ENCODE data around the gene VSIR. TPM values are rescaled to one million over a fixed set of nuclear protein-coding genes. Genes with fewer than 3 reads are reported as not detected.

VSIR gene
- total RNA-seq, 1 donor from 2014 or later: 125 TPM

- no peaks in the 10 kb centered on the region for H3K36me3 Mint-ChIP-seq (ENCODE audit: low read depth)
- peaks cover 14% of the 10 kb centered on the region for H3K4me1 Mint-ChIP-seq
- no peak overlapping the region for H3K4me3 Mint-ChIP-seq
- no peaks in the 10 kb centered on the region for H3K27me3 Mint-ChIP-seq
- no peaks in the 10 kb centered on the region for H3K9me3 Mint-ChIP-seq
- intact Hi-C loops (cut with micrococcal nuclease): no loop called here
- H3K27ac Mint-ChIP-seq: no peak overlapping the region
- no peak for DNase-seq
Measured at GRCh38 chr10:71782221-71782916, 9.0 kb upstream of the VSIR start.

- no peaks in the 10 kb centered on the region for H3K9me3 Mint-ChIP-seq
- intact Hi-C loops (cut with micrococcal nuclease): no loop called here
Measured at GRCh38 chr10:71780719-71781118, 7.4 kb upstream of the VSIR start.

GRCh38 chr10:71780156-71780555, 6.8 kb upstream of the VSIR start:
- no peak for DNase-seq
- no peaks in the 10 kb centered on the region for H3K27me3 Mint-ChIP-seq
- peaks cover 31% of the 10 kb centered on the region for H3K4me1 Mint-ChIP-seq
- no peak overlapping the region for H3K4me3 Mint-ChIP-seq
- no peaks in the 10 kb centered on the region for H3K9me3 Mint-ChIP-seq
- H3K36me3 Mint-ChIP-seq (ENCODE audit: low read depth): no peaks in the 10 kb centered on the region
- intact Hi-C loops (cut with micrococcal nuclease): no loop called here
- H3K27ac Mint-ChIP-seq: no peak overlapping the region

More at GRCh38 chr10:71780719-71781118, 7.4 kb upstream of the VSIR start:
- DNase-seq: no peak
- no peak overlapping the region for H3K4me3 Mint-ChIP-seq
- no peak overlapping the region for H3K27ac Mint-ChIP-seq
- H3K36me3 Mint-ChIP-seq (ENCODE audit: low read depth): no peaks in the 10 kb centered on the region
- no peaks in the 10 kb centered on the region for H3K27me3 Mint-ChIP-seq
- peaks cover 26% of the 10 kb centered on the region for H3K4me1 Mint-ChIP-seq

- intact Hi-C loops (cut with micrococcal nuclease): no loop called here
- no peak for DNase-seq
- peaks cover 32% of the 10 kb centered on the region for H3K4me1 Mint-ChIP-seq
Measured at GRCh38 chr10:71779641-71780040, 6.3 kb upstream of the VSIR start.

GRCh38 chr10:71778071-71778825, 4.9 kb upstream of the VSIR start:
- H3K4me3 Mint-ChIP-seq: no peak overlapping the region
- H3K27ac Mint-ChIP-seq: no peak overlapping the region
- H3K27me3 Mint-ChIP-seq: no peaks in the 10 kb centered on the region
- intact Hi-C loops (cut with micrococcal nuclease): no loop called here
- peaks cover 42% of the 10 kb centered on the region for H3K4me1 Mint-ChIP-seq
- H3K36me3 Mint-ChIP-seq (ENCODE audit: low read depth): no peaks in the 10 kb centered on the region
- no peak for DNase-seq
- no peaks in the 10 kb centered on the region for H3K9me3 Mint-ChIP-seq

More at GRCh38 chr10:71779641-71780040, 6.3 kb upstream of the VSIR start:
- Mint-ChIP-seq H3K27me3 (no peaks in the 10 kb centered on the region), H3K36me3 (ENCODE audit: low read depth) (no peaks in the 10 kb centered on the region), H3K27ac (no peak overlapping the region), H3K9me3 (no peaks in the 10 kb centered on the region), H3K4me3 (no peak overlapping the region)

DNA sequence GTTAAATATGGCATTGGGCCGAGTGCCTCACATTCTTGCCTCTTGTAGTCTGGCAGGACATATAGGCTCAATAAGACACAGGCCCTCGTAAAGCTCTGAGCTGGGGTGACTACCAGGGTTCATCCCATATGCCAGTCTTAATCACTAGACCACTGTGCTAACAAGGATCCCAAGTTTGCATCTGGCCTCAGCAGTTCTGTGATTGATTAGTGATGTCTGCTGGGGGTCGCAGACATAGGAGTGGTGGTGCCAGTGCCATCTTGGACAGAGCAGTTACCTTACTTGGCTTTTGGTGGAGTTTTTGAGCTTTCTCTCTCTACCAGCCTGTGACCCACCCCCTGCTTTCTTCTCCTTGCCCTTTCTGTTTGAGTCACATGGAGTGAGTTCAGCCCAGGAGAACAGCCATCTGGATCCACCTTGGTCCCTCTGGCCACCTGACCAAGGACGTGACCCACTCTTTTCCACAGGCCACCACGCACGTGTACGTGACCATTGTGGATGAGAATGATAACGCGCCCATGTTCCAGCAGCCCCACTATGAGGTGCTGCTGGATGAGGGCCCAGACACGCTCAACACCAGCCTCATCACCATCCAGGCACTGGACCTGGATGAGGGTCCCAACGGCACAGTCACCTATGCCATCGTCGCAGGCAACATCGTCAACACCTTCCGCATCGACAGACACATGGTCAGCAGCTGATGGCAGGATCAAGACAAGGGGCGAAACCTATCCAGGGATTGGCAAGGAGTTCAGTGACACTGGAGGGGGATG, 4.1 kb upstream of the VSIR start:
- no peak overlapping the region for H3K27ac Mint-ChIP-seq
- H3K36me3 Mint-ChIP-seq (ENCODE audit: low read depth): no peaks in the 10 kb centered on the region
- H3K4me1 Mint-ChIP-seq: peaks cover 35% of the 10 kb centered on the region
- no peak for DNase-seq
- H3K4me3 Mint-ChIP-seq: no peak overlapping the region
- H3K27me3 Mint-ChIP-seq: no peaks in the 10 kb centered on the region
- no peaks in the 10 kb centered on the region for H3K9me3 Mint-ChIP-seq
- intact Hi-C loops (cut with micrococcal nuclease): no loop called here

- no peak overlapping the region for H3K4me3 Mint-ChIP-seq
- H3K36me3 Mint-ChIP-seq (ENCODE audit: low read depth): peaks cover 9% of the 10 kb centered on the region
- H3K27ac Mint-ChIP-seq: no peak overlapping the region
- DNase-seq: no peak
- H3K27me3 Mint-ChIP-seq: no peaks in the 10 kb centered on the region
- H3K4me1 Mint-ChIP-seq: peaks cover 42% of the 10 kb centered on the region
- H3K9me3 Mint-ChIP-seq: no peaks in the 10 kb centered on the region
- intact Hi-C loops (cut with micrococcal nuclease): no loop called here
Measured at GRCh38 chr10:71776481-71776925, 3.2 kb upstream of the VSIR start.

- intact Hi-C loops (cut with micrococcal nuclease): loop anchor here (5.0 kb wide), 2 partner anchors 37 to 458 kb away; partner anchors contain the start of gene SLC29A3
- no peaks in the 10 kb centered on the region for H3K27me3 Mint-ChIP-seq
- peaks cover 51% of the 10 kb centered on the region for H3K4me1 Mint-ChIP-seq
- H3K36me3 Mint-ChIP-seq (ENCODE audit: low read depth): peaks cover 18% of the 10 kb centered on the region
- peak overlapping the region; percentile 92 for H3K27ac Mint-ChIP-seq
- no peaks in the 10 kb centered on the region for H3K9me3 Mint-ChIP-seq
- H3K4me3 Mint-ChIP-seq: peak overlapping the region; percentile 85
- DNase-seq: no peak
Measured at GRCh38 chr10:71774916-71775702, 1.8 kb upstream of the VSIR start.

DNA sequence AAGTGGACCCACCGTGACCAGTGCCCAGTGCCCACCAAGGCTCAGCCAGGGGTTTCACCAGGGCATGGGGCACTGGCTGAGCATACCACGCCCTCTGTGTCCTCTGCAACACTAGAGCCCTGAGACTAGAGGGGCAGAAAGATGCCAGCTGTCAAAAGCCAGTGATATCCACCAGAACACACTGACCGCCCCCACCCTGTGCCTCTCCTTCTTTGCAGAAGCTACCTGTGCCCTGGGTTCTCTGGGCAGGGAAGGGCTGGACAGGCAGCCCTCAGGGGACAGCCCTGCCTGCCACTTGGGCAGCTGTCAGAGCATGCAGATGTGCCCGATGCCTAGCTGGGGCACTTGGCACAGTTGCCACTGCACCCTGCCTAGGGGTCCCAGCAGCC, 494 bp downstream of the VSIR start:
- peaks cover 34% of the 10 kb centered on the region for H3K36me3 Mint-ChIP-seq (ENCODE audit: low read depth)
- H3K4me1 Mint-ChIP-seq: peaks cover 62% of the 10 kb centered on the region
- H3K4me3 Mint-ChIP-seq: peak overlapping the region; percentile 85
- intact Hi-C loops (cut with micrococcal nuclease): loop anchor here (2.0 to 5.0 kb wide), 5 partner anchors 24 to 456 kb away; partner anchors contain the start of gene SLC29A3
- DNase-seq: no peak
- H3K27me3 Mint-ChIP-seq: no peaks in the 10 kb centered on the region
- no peaks in the 10 kb centered on the region for H3K9me3 Mint-ChIP-seq
- peak overlapping the region; percentile 96 for H3K27ac Mint-ChIP-seq

DNA sequence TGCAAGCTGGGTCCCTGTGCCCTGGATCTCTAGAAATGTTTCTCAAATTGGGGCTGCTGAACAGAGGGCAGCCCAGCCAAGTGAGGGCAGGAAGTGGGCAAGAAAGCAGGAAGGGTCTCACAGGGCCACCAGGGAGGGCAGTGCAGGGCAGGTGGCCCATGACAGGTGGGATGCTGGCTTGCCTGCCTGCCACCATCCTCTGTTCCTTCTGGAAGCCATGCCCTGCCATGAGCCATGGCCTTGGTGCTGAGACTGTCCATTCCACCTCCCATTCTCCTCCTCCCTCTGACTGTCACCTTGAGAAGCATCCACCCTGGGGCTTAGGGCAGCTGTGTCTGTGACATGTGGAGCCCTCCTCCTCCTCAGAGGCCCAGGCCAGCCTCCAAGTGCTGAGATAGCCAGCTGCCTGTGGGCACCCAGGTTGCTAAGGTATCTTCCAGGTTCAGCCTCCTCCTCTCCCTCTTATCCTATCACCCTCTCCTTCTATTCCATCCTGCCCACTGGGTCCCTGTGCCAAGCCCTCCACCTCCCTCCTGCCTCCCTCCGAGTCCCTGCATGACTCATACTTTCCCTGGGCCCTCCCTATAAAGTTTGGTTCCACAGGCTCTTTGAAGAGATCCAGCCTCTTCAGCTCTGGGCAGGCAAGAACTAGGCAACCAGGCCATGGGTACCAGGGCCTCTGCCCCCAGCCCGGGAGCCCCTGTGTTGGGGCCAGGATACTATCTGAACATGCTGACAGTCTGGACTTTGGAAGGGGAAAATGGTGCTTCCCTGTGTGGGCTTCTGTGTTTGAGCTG, 1.3 kb downstream of the VSIR start:
- peak overlapping the region; percentile 85 for H3K4me3 Mint-ChIP-seq
- H3K36me3 Mint-ChIP-seq (ENCODE audit: low read depth): peaks cover 40% of the 10 kb centered on the region
- no peaks in the 10 kb centered on the region for H3K9me3 Mint-ChIP-seq
- no peaks in the 10 kb centered on the region for H3K27me3 Mint-ChIP-seq
- intact Hi-C loops (cut with micrococcal nuclease): loop anchor here (2.0 to 5.0 kb wide), 5 partner anchors 23 to 455 kb away; partner anchors contain the start of gene SLC29A3
- peaks cover 67% of the 10 kb centered on the region for H3K4me1 Mint-ChIP-seq
- H3K27ac Mint-ChIP-seq: peak overlapping the region; percentile 96
- peak; percentile 82 for DNase-seq

DNA sequence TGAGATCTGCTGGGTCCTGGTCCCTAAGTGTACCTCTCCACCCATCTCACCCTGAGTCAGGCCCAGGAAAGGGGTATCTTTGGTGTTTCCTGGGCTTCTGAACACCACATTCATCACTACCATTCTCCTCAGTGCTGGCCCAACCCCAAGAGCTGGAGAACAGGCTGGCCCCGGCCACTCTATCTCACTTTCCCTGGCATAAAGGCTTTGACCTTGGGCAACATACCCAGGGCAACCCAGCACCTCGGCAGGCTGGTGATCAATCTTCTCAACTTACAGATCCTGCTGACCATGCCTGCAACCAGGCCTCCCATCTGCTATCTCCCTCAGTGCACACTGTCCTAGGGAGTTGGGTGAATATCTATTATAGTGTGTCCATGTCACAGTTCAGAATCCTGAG, 2.1 kb downstream of the VSIR start:
- Mint-ChIP-seq H3K4me1 (peaks cover 68% of the 10 kb centered on the region), H3K27ac (peak overlapping the region; percentile 96), H3K4me3 (peak overlapping the region; percentile 85), H3K36me3 (ENCODE audit: low read depth) (peaks cover 47% of the 10 kb centered on the region), H3K27me3 (no peaks in the 10 kb centered on the region), H3K9me3 (no peaks in the 10 kb centered on the region)
- intact Hi-C loops (cut with micrococcal nuclease): loop anchor here (5.0 kb wide), 2 partner anchors 41 to 454 kb away; partner anchors contain the start of gene SLC29A3
- no peak for DNase-seq

DNA sequence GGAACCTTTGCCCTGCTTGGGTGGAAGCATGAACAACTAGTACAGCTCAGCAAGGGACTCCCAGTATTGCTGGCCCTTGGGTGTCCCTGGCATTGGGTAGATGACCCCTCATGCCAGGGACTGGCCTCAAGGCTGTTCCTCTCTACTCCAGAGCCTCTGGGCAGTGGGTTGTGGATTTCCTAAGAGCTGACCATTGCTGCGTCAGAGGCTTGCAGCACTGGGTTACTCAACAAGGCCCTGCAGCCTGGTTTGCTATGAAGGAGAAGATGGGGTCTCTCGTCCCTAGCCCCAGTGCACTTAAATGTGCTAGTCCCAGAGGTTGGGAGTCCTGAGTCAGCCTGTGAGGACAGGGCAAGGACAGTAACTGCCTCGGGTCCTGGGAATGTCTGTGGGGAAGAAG, 2.5 kb downstream of the VSIR start:
- Mint-ChIP-seq H3K4me1 (peaks cover 66% of the 10 kb centered on the region), H3K9me3 (no peaks in the 10 kb centered on the region), H3K4me3 (peak overlapping the region; percentile 85), H3K27ac (peak overlapping the region; percentile 96), H3K27me3 (no peaks in the 10 kb centered on the region), H3K36me3 (ENCODE audit: low read depth) (peaks cover 50% of the 10 kb centered on the region)
- intact Hi-C loops (cut with micrococcal nuclease): loop anchor here (5.0 kb wide), 2 partner anchors 42 to 453 kb away; partner anchors contain the start of gene SLC29A3
- no peak for DNase-seq
